Measurements from ENCODE around the gene LAMTOR4.
"Not testable (repeated sequence)": the region's sequence is repeated elsewhere in the genome, so short reads cannot be mapped to it uniquely, and the experiment has no call there.

LAMTOR4 gene

DNA sequence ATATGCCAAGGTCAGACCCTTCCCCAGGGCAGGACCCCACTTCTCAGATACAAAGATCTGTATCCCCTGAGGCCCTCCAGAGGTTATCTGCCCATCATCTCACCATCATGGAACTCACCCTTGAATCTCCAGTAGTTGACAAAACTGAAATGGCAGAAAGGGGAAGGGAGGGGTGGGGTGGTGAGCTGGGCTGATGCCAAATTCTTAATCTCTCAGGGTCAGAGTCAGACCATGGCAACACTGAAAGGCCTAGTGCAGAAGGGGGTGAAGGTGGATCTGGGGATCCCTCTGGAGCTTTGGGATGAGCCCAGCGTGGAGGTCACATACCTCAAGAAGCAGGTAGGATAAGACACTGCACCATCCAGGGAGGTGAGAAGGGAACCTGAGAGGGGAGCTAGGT is 26.1 kb upstream of the LAMTOR4 start:
- DNase-seq (ENCODE audit: low read depth), result no peak

- no peak for DNase-seq (ENCODE audit: low read depth)
These were observed 24.2 kb upstream of the LAMTOR4 start for GRCh38 chr7:100124301-100125230.

DNA sequence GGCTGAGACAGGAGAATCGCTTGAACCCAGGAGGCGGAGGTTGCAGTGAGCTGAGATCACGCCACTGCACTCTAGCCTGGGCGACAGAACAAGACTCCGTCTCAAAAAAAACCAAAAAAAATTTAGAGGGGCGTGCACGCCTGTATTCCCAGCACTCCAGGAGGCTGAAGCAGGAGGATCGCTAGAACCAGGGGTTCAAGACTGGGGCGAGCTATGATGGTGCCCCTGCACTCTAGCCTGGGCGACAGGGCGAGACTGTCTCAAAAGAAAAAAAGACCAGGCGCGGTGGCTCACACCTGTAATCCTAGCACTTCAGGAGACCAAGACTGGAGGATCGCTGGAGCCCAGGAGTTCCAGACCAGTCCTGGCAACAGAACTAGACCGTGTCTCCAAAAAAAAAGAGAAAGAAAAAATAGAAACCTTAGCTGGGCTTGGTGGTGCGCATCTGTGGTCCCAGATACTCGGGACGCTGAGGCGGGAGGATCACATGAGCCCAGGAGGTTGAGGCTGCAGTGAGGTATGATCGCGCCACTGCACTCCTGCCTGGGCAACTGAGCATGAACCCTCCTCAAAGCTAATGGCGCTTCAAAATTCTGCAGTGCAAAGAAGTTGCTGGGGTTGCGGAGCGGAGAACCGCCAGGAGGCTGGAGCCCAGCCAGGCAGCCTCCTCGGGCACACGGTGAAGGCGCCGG is 22.3 kb upstream of the LAMTOR4 start:
- no peak for DNase-seq (ENCODE audit: low read depth)

GRCh38 chr7:100126931-100127865 is 21.5 kb upstream of the LAMTOR4 start, which contains the start of gene MBLAC1:
Gene MBLAC1, plus strand, starts transcription at chr7:100126967. Its CDS starts 429 bp downstream, at chr7:100127396.
- DNase-seq (ENCODE audit: low read depth), result peak; percentile 84

DNA sequence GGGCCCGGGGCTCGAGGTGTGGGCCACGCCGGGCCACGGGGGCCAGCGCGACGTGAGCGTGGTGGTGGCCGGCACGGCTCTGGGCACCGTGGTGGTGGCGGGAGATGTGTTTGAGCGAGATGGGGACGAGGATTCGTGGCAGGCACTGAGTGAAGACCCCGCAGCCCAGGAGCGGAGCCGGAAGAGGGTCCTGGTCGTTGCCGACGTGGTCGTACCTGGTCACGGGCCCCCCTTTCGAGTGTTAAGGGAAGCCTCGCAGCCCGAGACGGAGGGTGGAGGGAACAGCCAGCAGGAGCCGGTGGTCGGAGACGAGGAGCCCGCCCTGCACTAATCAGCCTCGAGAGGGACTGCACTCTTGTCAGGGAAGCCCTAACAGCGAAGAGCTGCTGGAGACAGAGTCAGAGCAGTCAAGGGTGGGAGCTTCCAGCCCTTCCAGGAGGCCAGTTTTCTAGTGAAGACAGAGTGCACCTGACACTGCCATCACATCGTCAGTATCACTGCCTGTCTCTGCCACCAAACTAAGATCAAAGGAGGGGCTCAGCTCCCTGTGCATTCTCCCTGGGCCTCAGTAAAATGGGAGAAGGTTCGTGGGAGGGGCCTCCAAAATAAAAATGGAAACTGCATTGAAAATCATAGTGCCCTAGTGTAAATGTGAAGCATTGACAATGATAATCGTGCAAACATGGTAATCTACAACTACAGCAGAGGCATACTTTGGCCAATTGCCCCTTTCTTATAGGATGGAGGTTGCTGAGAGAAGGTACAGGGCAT is 20.7 kb upstream of the LAMTOR4 start:
- DNase-seq (ENCODE audit: low read depth), result no peak

DNA sequence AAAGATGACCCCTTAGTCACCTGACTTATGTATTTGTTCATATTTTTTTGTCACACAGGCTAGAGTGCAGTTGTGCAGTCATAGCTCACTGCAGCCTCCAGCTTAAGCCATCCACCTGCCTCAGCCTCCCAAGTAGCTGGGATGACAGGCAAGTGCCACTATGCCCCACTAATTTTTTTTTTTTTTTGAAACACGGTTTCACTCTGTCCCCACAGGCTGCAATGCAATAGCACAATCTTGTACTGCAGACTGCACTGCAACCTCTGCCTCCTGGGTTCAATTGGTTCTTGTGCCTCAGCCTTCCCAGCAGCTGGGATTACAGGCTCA is 20.1 kb upstream of the LAMTOR4 start:
- DNase-seq (ENCODE audit: low read depth), result no peak

DNA sequence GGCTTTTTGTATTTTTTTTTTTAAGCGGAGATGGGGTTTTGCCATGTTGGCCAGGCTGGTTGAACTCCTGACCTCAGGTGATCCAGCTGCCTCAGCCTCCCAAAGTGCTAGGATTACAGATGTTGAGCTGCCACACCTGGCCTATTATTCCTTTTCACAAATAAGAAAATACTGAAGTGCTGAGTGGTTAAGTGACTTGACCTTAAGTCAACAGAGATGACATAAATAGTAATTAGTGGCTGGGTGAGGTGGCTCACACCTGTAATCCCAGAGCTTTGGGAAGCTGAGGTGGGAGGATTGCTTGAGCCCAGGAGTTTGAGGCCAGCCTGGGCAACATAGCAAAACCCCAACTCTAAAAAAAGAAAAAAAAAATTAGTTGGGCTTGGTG is 18.5 kb upstream of the LAMTOR4 start:
- not testable (repeated sequence) for DNase-seq (ENCODE audit: low read depth)

DNA sequence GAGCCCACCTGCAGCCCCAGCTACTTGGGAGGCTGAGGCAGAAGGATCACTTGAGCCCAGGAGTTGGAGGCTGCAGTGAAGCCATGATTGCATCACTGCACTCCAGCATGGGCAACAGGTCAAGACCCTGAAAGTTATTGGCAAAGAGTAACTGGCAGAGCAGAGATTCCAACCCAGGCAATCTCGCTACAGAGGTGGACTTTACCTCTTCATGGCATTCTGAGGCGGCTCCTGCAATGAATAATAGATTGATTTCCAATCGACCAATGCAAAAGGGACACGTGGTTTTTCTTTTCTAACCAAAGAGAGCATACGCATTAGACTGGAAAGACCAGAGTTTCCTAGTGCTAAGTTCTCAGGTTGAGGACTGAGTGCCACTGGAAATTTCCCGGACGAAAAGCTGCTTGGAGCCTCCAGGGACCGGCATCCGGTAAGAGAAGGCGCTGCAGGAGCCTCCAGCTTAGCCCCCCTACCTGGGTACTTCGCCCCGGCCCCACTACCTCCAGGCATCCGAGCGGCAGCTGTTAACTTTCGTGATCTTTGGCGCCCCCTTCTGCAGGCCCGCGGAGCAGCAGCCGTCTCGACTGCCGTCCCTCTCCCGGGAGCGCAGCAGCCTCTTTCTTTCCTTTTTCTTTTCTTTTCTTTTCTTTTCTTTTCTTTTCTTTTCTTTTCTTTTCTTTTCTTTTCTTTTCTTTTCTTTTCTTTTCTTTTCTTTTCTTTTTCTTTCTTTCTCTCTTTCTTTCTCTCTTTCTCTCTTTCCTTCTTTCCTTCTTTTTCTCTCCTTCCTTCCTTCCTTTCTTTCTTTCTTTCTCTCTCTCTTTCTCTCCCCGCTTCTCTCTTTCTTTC is 17.9 kb upstream of the LAMTOR4 start:
- peak; percentile 72 for DNase-seq (ENCODE audit: low read depth)

GRCh38 chr7:100132126-100132525 is 16.6 kb upstream of the LAMTOR4 start:
- DNase-seq (ENCODE audit: low read depth), result no peak

DNA sequence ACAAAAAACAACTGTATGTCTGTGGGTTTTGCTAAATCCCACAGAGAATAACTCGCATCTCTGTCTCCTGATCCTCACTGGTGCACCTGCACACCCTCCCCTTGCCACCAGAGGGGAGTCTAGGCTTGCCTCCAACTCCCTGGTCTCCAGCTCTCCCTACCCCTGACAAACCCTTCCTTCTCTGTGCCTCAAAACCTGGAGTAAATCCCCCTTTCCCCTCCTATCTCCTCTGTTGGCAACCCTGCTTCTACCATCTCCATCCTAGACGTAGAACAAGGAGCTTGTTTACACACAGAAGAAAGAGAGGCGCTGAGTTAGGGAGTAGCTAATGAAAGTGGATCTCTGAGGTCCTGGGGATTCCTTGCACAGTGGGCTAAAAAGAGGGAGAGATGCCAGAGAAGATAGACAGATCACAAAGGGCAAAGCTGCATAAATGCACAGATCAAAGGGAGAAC is 16.0 kb upstream of the LAMTOR4 start:
- DNase-seq (ENCODE audit: low read depth), result peak; percentile 39

DNA sequence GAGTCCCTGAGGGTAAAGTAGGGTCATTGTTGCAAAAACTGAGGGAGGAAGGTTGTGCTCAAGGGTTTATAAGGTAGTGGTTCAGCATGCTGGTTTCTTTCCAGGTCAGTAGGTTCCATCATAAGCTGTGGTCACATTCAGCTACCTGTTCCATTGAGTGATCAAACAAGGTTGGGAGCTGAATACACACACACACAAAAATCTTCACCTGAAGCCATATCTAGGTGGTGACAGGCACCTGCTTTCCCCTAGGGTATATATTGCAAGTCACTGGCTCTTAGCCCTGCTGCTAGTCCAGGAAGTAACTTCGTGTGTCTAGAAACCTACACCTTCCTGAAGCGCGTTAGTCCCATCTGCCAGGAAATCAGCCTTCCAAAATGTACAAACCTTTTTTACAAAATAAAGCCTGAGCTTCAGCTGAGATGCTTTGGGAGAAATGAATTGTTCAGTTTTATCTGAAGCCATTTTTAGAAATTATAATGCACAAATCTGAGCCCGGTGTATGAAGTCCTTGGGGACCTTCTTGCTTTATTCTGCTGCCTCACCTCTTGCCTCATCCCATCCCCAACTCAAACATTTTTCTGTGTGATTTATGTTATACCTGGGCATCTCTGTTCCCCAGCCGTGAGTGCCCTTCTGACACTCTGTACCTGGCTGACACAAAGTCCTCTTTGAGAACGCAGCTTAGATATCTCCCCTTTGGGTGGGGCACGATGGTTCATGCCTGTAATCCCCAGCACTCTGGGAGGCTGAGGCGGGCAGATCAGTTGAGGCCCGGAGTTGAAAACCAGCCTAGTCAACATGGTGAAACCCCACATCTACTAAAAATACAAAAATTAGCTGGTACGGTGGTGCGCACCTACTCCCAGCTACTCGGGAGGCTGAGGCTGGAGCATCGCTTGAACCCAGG is 10.6 kb upstream of the LAMTOR4 start:
- DNase-seq (ENCODE audit: low read depth), result no peak

GRCh38 chr7:100141555-100141949 is 7.2 kb upstream of the LAMTOR4 start:
- no peak for DNase-seq (ENCODE audit: low read depth)

DNA sequence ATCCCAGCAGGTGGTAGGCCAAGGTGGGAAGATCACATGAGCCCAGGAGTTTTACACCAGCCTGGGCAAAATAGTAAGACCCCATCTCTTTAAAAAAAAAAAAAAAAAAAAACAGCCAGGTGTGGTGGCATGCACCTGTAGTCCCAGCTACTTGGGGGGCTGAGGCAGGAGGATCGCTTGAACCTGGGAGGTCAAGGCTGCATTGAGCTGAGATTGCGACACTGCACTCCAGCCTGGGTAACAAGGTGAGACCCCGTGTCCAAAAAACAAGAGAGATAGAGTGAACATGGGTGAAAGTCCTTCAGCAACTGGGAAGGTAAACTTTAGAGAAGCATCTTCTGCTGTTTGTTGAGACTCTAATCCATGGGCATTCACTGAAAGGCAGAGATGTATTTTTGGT is 6.3 kb upstream of the LAMTOR4 start:
- DNase-seq (ENCODE audit: low read depth), result no peak

DNA sequence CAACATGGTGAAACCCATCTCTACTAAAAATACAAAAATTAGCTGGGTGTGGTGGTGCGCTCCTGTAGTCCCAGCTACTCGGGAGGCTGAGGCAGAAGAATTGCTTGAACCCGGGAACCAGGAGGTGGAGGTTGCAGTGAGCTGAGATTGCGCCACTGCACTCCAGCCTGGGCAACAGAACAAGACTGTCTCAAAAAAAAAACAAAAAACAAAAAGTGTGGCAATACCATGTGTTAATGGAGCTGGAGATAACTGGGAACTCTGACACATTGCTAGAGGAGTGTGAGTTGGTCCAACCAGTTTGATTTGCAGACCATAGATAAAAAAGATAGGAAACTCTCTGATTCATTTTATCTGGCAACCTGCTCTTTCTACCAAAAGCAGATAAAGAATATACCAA is 2.4 kb upstream of the LAMTOR4 start:
- not testable (repeated sequence) for DNase-seq (ENCODE audit: low read depth)

DNA sequence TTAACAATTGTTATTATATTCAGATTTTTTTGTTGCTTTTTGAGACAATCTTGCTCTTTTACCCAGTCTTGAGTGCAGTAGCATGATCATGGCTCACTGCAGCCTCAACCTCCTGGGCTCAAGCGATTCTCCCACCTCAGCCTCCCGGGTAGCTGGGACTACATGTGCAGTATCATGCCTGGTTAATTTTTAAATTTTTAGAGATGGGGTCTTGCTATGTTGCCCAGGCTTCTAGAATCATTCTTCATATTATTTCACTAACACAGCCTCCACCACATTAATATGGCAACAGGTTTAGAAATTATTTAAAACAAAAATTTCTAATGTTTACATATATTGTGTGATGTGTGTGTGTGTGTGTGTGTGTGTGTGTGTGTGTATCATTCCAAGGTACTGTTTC is 1.4 kb upstream of the LAMTOR4 start:
- DNase-seq (ENCODE audit: low read depth), result no peak

- DNase-seq (ENCODE audit: low read depth), result no peak
These were observed 526 bp upstream of the LAMTOR4 start for GRCh38 chr7:100148225-100148558.

GRCh38 chr7:100152404-100152803 is 3.7 kb downstream of the LAMTOR4 start:
- DNase-seq (ENCODE audit: low read depth), result no peak

DNA sequence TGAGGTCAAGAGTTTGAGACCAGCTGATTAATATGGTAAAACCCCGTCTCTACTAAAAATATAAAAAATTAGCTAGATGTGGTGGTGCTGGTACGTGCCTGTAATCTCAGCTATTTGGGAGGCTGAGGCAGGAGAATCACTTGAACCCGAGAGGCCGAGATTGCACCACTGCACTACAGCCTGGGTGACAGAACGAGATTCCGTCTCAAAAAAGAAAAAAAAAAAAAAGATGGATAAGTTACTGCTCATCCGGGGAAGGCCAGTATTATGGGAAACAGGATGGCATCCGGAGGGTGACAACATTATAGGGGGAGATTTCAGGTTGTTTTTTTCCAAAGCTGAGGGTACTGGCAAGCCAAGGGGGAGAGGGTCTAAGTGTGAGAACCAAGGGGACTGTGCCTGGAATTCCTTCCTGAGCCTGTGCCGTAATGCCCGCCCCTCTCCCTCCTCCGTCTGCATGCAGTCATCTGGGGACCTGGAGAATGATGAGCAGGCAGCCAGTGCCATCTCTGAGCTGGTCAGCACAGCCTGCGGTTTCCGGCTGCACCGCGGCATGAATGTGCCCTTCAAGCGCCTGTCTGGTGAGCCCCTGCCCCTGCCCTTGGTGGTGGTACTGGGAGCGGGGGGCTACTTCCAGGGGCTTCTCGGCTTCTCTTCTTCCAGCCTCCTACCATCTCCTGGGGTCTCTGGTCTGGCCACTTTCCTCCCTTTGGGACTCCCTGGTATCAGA is 4.4 kb downstream of the LAMTOR4 start:
- DNase-seq (ENCODE audit: low read depth), result no peak

Measured in activated T-helper 1 cell treated with Interleukin-2 at 50 U/mL for 16 hours (primary cell).